Ishikawa (cell line): ENCODE data around the gene RBMS1.

ENCODE experiments used
- CEBPB ChIP-seq: IDR thresholded peaks from 2 replicates; pipeline ENCODE4 v1.6.1; 2012
- CREB1 ChIP-seq: IDR thresholded peaks from 2 replicates; pipeline ENCODE4 v1.6.1; 2012; ENCODE audit warnings: low read depth
- EGR1 ChIP-seq: IDR thresholded peaks from 2 replicates; pipeline ENCODE4 v1.6.1; 2012
- EP300 ChIP-seq: IDR thresholded peaks from 2 replicates; pipeline ENCODE4 v1.6.1; 2012; ENCODE audit warnings: borderline replicate concordance
- FOXM1 ChIP-seq: IDR thresholded peaks from 2 replicates; pipeline ENCODE4 v1.6.1; 2012; ENCODE audit warnings: low read depth, borderline replicate concordance
- MAX ChIP-seq: IDR thresholded peaks from 2 replicates; pipeline ENCODE4 v1.6.1; 2012
- NFIC ChIP-seq: IDR thresholded peaks from 2 replicates; pipeline ENCODE4 v1.6.1; 2012
- RAD21 ChIP-seq: IDR thresholded peaks from 2 replicates; pipeline ENCODE4 v1.6.1; 2012; ENCODE audit warnings: low read depth
- REST ChIP-seq: IDR thresholded peaks from 2 replicates; pipeline ENCODE4 v1.6.1; 2012; ENCODE audit warnings: low read depth, mild to moderate bottlenecking
- TAF1 ChIP-seq: IDR thresholded peaks from 2 replicates; pipeline ENCODE4 v1.6.1; 2012; ENCODE audit warnings: low read depth, mild to moderate bottlenecking
- TCF12 ChIP-seq: IDR thresholded peaks from 2 replicates; pipeline ENCODE4 v1.6.1; 2012; ENCODE audit warnings: low read depth
- TEAD4 ChIP-seq: IDR thresholded peaks from 2 replicates; pipeline ENCODE4 v1.6.1; 2012
- YY1 ChIP-seq: IDR thresholded peaks from 2 replicates; pipeline ENCODE4 v1.6.1; 2012; ENCODE audit warnings: low read depth
- ZBTB7A ChIP-seq: IDR thresholded peaks from 2 replicates; pipeline ENCODE4 v1.6.1; 2012; ENCODE audit warnings: low read depth
- TF ChIP-seq, protein P1 (sequence below): IDR thresholded peaks from 2 replicates; pipeline ENCODE4 v1.6.1; 2012

Gene RBMS1

DNA sequence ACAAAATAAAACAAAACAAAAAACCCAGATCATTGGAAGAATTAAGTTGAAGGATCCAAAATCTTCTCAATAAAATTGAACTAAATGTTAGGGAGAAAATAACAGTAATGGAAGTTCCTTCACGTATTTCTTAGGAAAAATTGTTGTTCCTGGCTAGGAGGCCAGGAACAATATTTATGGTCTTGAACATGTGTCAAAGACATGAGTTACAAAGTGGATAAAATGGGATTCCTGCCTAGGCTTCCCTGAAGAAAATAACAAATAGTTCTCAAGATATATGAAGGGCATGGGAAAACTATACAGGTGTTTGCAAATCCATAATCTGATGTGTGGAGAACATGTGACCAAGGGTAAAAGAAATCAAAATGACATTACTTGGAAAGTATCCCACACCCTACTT is 225.9 kb downstream of the RBMS1 start:
- TF ChIP-seq REST = no peak
- TF ChIP-seq FOXM1 = no peak
- no peak for TF ChIP-seq NFIC
- no peak for TF ChIP-seq TEAD4
- no peak for TF ChIP-seq CREB1
- TF ChIP-seq, protein P1, sequence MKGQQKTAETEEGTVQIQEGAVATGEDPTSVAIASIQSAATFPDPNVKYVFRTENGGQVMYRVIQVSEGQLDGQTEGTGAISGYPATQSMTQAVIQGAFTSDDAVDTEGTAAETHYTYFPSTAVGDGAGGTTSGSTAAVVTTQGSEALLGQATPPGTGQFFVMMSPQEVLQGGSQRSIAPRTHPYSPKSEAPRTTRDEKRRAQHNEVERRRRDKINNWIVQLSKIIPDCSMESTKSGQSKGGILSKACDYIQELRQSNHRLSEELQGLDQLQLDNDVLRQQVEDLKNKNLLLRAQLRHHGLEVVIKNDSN = no peak
- no peak for TF ChIP-seq EP300
- no peak for TF ChIP-seq CEBPB
- no peak for TF ChIP-seq ZBTB7A
- TF ChIP-seq YY1 = no peak
- no peak for TF ChIP-seq TCF12
- TF ChIP-seq EGR1 = no peak
- TF ChIP-seq MAX = no peak
- no peak for TF ChIP-seq RAD21

- TF ChIP-seq REST (no peak), TCF12 (no peak), FOXM1 (no peak), RAD21 (no peak), ZBTB7A (no peak), EGR1 (no peak)
- TF ChIP-seq, protein P1 = no peak
These were observed 226.6 kb downstream of the RBMS1 start for GRCh38 chr2:160267022-160267421.

DNA sequence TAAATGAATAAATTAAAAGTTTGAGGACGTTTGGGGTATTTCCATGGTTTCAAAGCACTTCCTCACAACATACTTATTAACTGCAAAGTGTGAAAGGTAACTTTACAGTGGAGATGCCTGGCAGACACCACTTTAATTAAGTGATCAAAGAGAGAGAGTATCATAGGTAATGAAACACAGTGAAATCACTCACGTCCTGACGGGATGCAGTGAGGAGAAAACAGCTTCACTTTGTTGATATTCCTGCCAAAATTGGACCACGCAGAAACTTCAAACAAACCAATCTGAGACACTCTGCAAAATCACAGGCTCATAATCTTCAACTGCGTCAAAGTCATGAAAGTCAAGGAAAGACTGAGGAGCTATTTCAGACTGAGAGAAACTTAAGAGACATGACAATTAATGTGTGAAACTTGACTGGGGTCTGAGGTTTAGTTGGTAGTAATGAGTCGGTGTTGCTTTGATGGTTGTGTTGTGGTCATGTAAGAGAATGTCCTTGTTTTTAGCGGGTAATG is 227.5 kb downstream of the RBMS1 start:
- TF ChIP-seq NFIC (no peak), MAX (no peak), ZBTB7A (no peak), EGR1 (no peak), CREB1 (no peak)

DNA sequence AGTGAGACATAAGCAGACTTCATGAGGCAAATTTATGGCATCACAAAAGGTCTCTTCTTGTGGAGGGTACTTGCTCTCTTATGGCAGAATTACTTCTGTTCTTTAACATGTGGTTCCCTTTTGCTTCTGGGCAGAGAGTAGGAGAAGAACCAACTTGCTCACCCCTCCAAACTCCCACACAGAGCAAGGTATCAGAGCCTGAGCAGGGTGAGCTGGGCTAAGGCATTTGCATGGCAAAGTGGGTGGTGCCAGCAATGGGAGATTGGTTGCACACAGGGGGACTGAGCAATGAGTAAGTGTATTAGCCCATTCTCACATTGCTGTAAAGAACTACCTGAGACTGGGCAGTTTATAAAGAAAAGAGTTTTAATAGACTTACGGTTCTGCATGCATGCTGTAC is 229.3 kb downstream of the RBMS1 start:
- TF ChIP-seq RAD21 = no peak
- TF ChIP-seq TCF12 = no peak
- TF ChIP-seq ZBTB7A = no peak
- no peak for TF ChIP-seq YY1

DNA sequence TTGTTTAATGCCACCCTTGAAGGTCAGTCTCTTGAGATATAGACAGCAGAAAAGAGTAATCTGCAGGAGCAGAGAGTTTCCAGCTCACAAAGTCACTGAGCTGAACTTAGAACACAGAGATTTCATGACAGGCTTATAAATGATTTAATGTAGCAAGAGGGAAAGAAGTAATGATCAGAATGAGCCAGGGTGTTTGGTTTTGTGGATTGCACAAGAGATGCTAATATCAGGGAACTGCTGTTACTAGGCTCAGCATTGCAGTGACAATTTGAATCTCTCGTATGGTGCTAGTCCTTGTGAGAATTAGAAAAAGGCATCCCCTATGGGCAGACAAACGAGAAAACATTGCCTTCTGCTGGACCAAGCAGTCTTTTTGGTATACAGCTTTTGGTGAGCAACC is 231.9 kb downstream of the RBMS1 start:
- TF ChIP-seq EP300 (no peak), ZBTB7A (no peak), REST (no peak), MAX (no peak), CEBPB (no peak), TAF1 (no peak), EGR1 (no peak), TEAD4 (no peak), FOXM1 (no peak), CREB1 (no peak), YY1 (no peak), NFIC (no peak)
- TF ChIP-seq, protein P1 = no peak
